C4-2B (cell line): ENCODE data around the gene PHYKPL.

Experiments
- H3K27ac ChIP-seq: fragments of 450-650 bp; 2 replicates; pipeline ENCODE4 v1.5.1; 2017
- CTCF ChIP-seq: fragments of 450-650 bp; conservative IDR thresholded peaks from 2 replicates; pipeline ENCODE4 v1.5.1; 2017; ENCODE audit warnings: mild to moderate bottlenecking
- ZFX ChIP-seq: fragments of 450-650 bp; IDR thresholded peaks from 2 replicates; pipeline ENCODE4 v1.6.1; 2017

Gene PHYKPL

DNA sequence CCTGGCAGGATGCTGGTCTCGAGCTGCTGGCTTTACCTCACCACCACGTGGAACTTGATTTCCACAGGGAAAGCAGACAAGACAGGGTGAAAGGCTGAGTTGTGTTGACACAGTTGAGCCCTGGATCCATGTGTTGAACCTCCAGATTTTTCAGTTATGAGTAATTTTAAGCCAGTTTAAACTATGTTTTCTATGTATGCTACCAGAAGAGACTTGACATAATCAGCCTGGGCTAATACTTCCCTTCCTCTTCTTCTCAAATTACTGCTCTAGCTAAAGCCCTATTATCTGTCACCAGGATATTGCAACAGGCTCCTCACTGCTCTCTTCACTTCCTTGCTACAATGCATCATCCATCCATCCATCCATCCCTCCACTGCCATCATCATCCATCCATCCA lies 12.0 kb upstream of the PHYKPL start:
- no peak overlapping the region for H3K27ac ChIP-seq
- no peak for TF ChIP-seq CTCF
- TF ChIP-seq ZFX = no peak

- no peak overlapping the region for H3K27ac ChIP-seq
- TF ChIP-seq CTCF = no peak
- TF ChIP-seq ZFX = no peak
Measured at GRCh38 chr5:178242416-178242815, 9.8 kb upstream of the PHYKPL start.

DNA sequence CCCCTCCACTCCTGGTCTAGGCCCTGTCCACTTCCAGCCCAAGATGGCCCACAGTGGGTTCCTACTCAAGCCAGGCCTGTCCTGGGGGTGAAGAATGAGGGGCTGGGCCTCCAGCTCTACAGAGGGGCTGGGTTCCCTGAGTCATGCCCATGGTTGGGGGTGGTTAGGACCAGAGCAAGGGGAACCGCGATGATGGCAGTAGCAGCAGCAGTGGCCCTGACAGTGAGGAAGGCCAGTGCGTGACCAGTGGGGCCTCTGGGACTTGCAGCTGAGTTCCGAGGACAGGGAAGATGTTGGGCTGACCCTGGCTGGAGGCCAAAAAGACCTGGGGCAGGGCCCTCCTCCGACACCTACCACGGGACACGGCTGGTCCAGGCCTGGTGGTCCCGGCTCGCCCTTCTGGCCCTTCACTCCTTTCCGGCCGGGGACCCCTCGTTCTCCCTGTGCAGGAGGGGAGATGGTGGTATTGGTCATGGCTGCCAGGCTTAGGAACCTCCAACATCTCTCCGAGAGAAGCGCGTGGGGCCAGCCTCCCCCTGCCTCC lies 9.2 kb upstream of the PHYKPL start:
- TF ChIP-seq CTCF = no peak
- no peak for TF ChIP-seq ZFX
- no peak overlapping the region for H3K27ac ChIP-seq

DNA sequence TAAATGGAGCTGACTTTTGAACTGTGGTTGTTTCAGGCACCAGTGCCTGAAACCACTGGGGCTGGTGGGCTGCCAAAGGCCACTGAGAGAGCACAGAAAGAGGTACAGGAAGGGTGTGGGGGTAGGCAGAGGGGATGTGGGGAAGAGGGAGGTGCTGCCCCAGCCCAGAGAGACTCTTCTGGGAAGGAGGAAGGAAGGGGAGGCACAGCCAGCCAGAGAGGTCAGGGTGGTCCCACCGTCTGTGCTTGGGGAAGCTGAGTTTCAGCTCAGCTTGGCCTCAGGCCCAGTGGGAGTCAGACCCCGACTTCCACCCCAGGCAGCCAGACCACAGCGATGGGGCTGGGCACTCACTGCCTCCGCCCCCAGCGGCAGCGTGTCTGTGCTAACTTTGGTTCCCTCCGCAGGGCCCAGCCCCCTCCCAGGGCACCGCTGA lies 8.6 kb upstream of the PHYKPL start:
- TF ChIP-seq ZFX = no peak
- TF ChIP-seq CTCF = no peak
- no peak overlapping the region for H3K27ac ChIP-seq

GRCh38 chr5:178240766-178241165 lies 8.2 kb upstream of the PHYKPL start:
- TF ChIP-seq CTCF (no peak), ZFX (no peak)
- H3K27ac ChIP-seq = no peak overlapping the region

- H3K27ac ChIP-seq = no peak overlapping the region
Measured at GRCh38 chr5:178240341-178240741, 7.7 kb upstream of the PHYKPL start.

DNA sequence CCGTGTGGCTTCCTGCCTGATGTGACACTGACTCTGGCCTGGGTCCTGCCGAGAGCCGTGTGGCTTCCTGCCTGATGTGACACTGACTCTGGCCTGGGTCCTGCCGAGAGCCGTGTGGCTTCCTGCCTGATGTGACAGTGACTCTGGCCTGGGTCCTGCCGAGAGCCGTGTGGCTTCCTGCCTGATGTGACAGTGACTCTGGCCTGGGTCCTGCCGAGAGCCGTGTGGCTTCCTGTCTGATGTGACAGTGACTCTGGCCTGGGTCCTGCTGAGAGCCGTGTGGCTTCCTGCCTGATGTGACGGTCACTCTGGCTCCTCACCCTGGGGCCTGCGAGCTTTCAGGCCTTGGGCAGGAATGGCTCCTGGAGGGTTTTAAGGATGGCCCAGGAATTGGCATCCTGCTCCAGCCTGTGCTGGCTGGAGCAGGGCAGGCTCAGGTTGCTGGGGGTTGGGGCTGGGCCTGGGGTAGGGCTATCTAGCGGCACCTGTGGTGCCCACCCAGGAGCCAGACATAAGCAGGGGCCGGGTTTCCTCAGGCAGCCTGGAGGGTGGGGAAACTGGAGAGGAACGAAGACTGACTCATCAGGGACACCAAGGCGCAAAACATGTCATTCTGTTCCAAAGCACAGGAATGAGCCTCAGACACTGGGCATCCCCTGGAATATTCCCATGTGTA lies 7.2 kb upstream of the PHYKPL start:
- H3K27ac ChIP-seq = 0 out of 2 replicates have a peak overlapping the region, but pooled peaks have one; percentile 18

More at GRCh38 chr5:178240341-178240741, 7.7 kb upstream of the PHYKPL start:
- TF ChIP-seq CTCF (no peak), ZFX (no peak)
